SK-N-SH treated with all-trans-retinoic acid at 6 μM for 48 hours (cell line): ENCODE results near the gene PNKD.

Experiments
- ATAC-seq: fragments of 200-7000 bp; cut with Tn5 transposase; 3 replicates; pipeline ENCODE4 v1.9.1; 2020; ENCODE audit warnings: mild to moderate bottlenecking, moderate library complexity
- ARNTL ChIP-seq: fragments of 450-650 bp; formaldehyde crosslinking; IDR thresholded peaks from 2 replicates; pipeline ENCODE4 v1.5.0; 2020; ENCODE audit warnings: low read depth, mild to moderate bottlenecking, moderate library complexity, borderline replicate concordance
- BACH2 ChIP-seq: fragments of 250-450 bp; sonication (Bioruptor Pico); IDR thresholded peaks from 2 replicates; pipeline ENCODE4 v1.9.0; 2021; ENCODE audit warnings: mild to moderate bottlenecking, borderline replicate concordance
- CSDC2 ChIP-seq: fragments of 250-450 bp; sonication (Bioruptor Pico); IDR thresholded peaks from 2 replicates; pipeline ENCODE4 v1.5.0; 2020; ENCODE audit warnings: mild to moderate bottlenecking, moderate library complexity
- CSRNP3 ChIP-seq: fragments of 250-450 bp; sonication (Bioruptor Pico); IDR thresholded peaks from 2 replicates; pipeline ENCODE4 v1.5.1; 2021; ENCODE audit warnings: mild to moderate bottlenecking, moderate library complexity
- ISL1 ChIP-seq: fragments of 250-450 bp; sonication (Bioruptor Pico); IDR thresholded peaks from 2 replicates; pipeline ENCODE4 v2.1.2; 2022; ENCODE audit warnings: mild to moderate bottlenecking, moderate library complexity
- OSR1 ChIP-seq: fragments of 250-450 bp; sonication (Bioruptor Pico); IDR thresholded peaks from 2 replicates; pipeline ENCODE4 v1.8.0; 2022; ENCODE audit warnings: moderate library complexity, mild to moderate bottlenecking, inconsistent platforms
- PATZ1 ChIP-seq: fragments of 250-450 bp; sonication (Bioruptor Pico); IDR thresholded peaks from 2 replicates; pipeline ENCODE4 v1.8.0; 2020; ENCODE audit warnings: mild to moderate bottlenecking, moderate library complexity, borderline replicate concordance
- POU6F1 ChIP-seq: fragments of 250-450 bp; sonication (Bioruptor Pico); IDR thresholded peaks from 2 replicates; pipeline ENCODE4 v1.8.0; 2021; ENCODE audit warnings: low read depth, mild to moderate bottlenecking, moderate library complexity, borderline replicate concordance
- PPARA ChIP-seq: fragments of 250-450 bp; sonication (Bioruptor Pico); IDR thresholded peaks from 2 replicates; pipeline ENCODE4 v1.5.0; 2020; ENCODE audit warnings: mild to moderate bottlenecking, borderline replicate concordance
- SNAI2 ChIP-seq: fragments of 250-450 bp; sonication (Bioruptor Pico); IDR thresholded peaks from 2 replicates; pipeline ENCODE4 v1.5.0; 2020; ENCODE audit warnings: mild to moderate bottlenecking, moderate library complexity
- ZC3H10 ChIP-seq: fragments of 250-450 bp; sonication (Bioruptor Pico); IDR thresholded peaks from 2 replicates; pipeline ENCODE4 v1.5.1; 2021; ENCODE audit warnings: mild to moderate bottlenecking, moderate library complexity
- ZFP3 ChIP-seq: fragments of 250-450 bp; sonication (Bioruptor Pico); IDR thresholded peaks from 2 replicates; pipeline ENCODE4 v1.5.0; 2020; ENCODE audit warnings: mild to moderate bottlenecking, moderate library complexity
- ZFP30 ChIP-seq: fragments of 450-650 bp; formaldehyde crosslinking; IDR thresholded peaks from 2 replicates; pipeline ENCODE4 v1.5.0; 2022; ENCODE audit warnings: mild to moderate bottlenecking, moderate library complexity
- ZNF8 ChIP-seq: fragments of 450-650 bp; formaldehyde crosslinking; IDR thresholded peaks from 2 replicates; pipeline ENCODE4 v1.5.0; 2020; ENCODE audit warnings: mild to moderate bottlenecking, moderate library complexity
- TF ChIP-seq, protein P1 (sequence below): fragments of 250-450 bp; sonication (Bioruptor Pico); IDR thresholded peaks from 2 replicates; pipeline ENCODE4 v1.5.0; 2020; ENCODE audit warnings: mild to moderate bottlenecking, moderate library complexity

The PNKD gene

GRCh38 chr2:218317835-218318234 lies 47.5 kb downstream of the PNKD start:
- TF ChIP-seq, protein P1, sequence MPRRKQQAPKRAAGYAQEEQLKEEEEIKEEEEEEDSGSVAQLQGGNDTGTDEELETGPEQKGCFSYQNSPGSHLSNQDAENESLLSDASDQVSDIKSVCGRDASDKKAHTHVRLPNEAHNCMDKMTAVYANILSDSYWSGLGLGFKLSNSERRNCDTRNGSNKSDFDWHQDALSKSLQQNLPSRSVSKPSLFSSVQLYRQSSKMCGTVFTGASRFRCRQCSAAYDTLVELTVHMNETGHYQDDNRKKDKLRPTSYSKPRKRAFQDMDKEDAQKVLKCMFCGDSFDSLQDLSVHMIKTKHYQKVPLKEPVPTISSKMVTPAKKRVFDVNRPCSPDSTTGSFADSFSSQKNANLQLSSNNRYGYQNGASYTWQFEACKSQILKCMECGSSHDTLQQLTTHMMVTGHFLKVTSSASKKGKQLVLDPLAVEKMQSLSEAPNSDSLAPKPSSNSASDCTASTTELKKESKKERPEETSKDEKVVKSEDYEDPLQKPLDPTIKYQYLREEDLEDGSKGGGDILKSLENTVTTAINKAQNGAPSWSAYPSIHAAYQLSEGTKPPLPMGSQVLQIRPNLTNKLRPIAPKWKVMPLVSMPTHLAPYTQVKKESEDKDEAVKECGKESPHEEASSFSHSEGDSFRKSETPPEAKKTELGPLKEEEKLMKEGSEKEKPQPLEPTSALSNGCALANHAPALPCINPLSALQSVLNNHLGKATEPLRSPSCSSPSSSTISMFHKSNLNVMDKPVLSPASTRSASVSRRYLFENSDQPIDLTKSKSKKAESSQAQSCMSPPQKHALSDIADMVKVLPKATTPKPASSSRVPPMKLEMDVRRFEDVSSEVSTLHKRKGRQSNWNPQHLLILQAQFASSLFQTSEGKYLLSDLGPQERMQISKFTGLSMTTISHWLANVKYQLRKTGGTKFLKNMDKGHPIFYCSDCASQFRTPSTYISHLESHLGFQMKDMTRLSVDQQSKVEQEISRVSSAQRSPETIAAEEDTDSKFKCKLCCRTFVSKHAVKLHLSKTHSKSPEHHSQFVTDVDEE, result no peak
- no peak for TF ChIP-seq CSRNP3 (CRISPR knock-in tag)
- no peak for TF ChIP-seq ISL1
- no peak for TF ChIP-seq ZNF8 (CRISPR knock-in tag)
- TF ChIP-seq CSDC2 (CRISPR knock-in tag), result no peak
- TF ChIP-seq PATZ1 (CRISPR knock-in tag), result no peak
- no peak for TF ChIP-seq OSR1 (CRISPR knock-in tag)
- TF ChIP-seq ZFP30 (CRISPR knock-in tag), result no peak

GRCh38 chr2:218318241-218318640 lies 47.9 kb downstream of the PNKD start:
- TF ChIP-seq OSR1 (CRISPR knock-in tag) (no peak), ZFP30 (CRISPR knock-in tag) (no peak), ZC3H10 (no peak), ZFP3 (no peak), ARNTL (CRISPR knock-in tag) (no peak), ZNF8 (CRISPR knock-in tag) (no peak), POU6F1 (CRISPR knock-in tag) (no peak), SNAI2 (CRISPR knock-in tag) (no peak), PPARA (no peak), PATZ1 (CRISPR knock-in tag) (no peak)
- no peak for ATAC-seq

More at GRCh38 chr2:218317835-218318234, 47.5 kb downstream of the PNKD start:
- no peak for ATAC-seq

DNA sequence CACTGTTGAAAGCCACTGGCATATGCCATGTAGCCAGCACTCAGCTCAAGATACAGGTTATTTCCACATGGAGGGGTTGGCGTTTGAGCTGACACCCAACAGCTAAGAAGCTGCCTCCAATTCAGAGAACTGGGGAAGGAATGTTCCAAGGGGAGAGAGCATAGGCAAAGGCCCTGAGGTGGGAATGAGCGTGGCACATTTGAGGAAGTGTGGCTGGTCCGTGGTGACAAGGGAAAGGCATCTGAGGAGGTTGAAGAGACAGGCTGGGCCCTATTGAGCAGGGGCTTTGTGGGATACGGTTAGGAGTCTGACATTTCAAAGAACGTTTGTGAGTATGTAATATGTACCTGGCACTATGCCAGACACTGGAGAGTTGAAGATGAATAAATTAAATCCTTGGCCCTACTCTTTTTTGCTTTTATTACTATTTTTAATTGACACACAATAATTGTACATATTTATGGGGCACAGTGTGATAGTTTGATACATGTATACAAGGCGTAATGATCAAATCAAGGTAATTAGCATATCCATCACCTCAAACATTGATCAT lies 49.6 kb downstream of the PNKD start:
- ATAC-seq, result no peak
- no peak for TF ChIP-seq CSRNP3 (CRISPR knock-in tag)
- TF ChIP-seq ZFP30 (CRISPR knock-in tag), result no peak
- TF ChIP-seq ISL1, result no peak
- no peak for TF ChIP-seq ZFP3
- TF ChIP-seq CSDC2 (CRISPR knock-in tag), result no peak
- TF ChIP-seq POU6F1 (CRISPR knock-in tag), result no peak
- no peak for TF ChIP-seq SNAI2 (CRISPR knock-in tag)
- TF ChIP-seq ZC3H10, result no peak
- no peak for TF ChIP-seq PPARA
- TF ChIP-seq PATZ1 (CRISPR knock-in tag), result no peak
- no peak for TF ChIP-seq BACH2
- TF ChIP-seq, all 23 proteins: peak for 0
